Tibial artery (tissue), 4 donors: ENCODE data around the gene SULF2.

Source experiments
- DNase-seq, 2 donors: peaks; one replicate each; pipeline ENCODE4 v3.0.0-alpha.2; 2019
- H3K27ac ChIP-seq, 2 donors: fragments of 200-600 bp; sonication (generic) in 1 of 2; 1 replicate in 1 of 2; 2 replicates in 1 of 2; pipeline ENCODE4 v1.5.1; 2018 to 2019; ENCODE audit warnings: mild to moderate bottlenecking in 1 of 2
- H3K27me3 ChIP-seq, 2 donors: fragments of 200-600 bp; sonication (generic) in 1 of 2; one replicate each; pipeline versions ENCODE4 v1.5.1 to v1.6.0; 2016 to 2019
- H3K36me3 ChIP-seq, 3 donors: fragments of 200-600 bp; sonication (generic) in 2 of 3; one replicate each; pipeline ENCODE4 v1.5.1; 2016 to 2019; ENCODE audit warnings: mild to moderate bottlenecking in 2 of 3
- H3K4me1 ChIP-seq, 4 donors: fragments of 200-600 bp; sonication (generic) in 2 of 4; 1 replicate in 3 of 4; 2 replicates in 1 of 4; pipeline ENCODE4 v1.5.1; 2016 to 2019
- H3K4me3 ChIP-seq, 2 donors: fragments of 200-600 bp; sonication (generic) in 1 of 2; 1 replicate in 1 of 2; 2 replicates in 1 of 2; pipeline ENCODE4 v1.5.1; 2018 to 2019; ENCODE audit warnings: mild to moderate bottlenecking in 2 of 2
- H3K9me3 ChIP-seq, 3 donors: fragments of 200-600 bp; sonication (generic) in 1 of 3; one replicate each; pipeline ENCODE4 v1.5.1; 2016 to 2019
- intact Hi-C: fragments of 100-400 bp; cut with DNase I; formaldehyde crosslinking; loops from one replicate; pipeline ENCODE4 v1.15.0; 2023; ENCODE audit warnings: low total_unique reads
- TF ChIP-seq, protein P1 (sequence below), 2 experiments: fragments of 200-600 bp in 1 of 2; fragments of 450-650 bp in 1 of 2; IDR thresholded peaks; one replicate each; pipeline ENCODE4 v1.5.1; 2017 to 2019; ENCODE audit warnings: antibody characterized with exemption in 2 of 2, mild to moderate bottlenecking in 1 of 2, moderate library complexity in 1 of 2

Gene SULF2

GRCh38 chr20:47686545-47686944 lies 98.7 kb downstream of the SULF2 start:
- intact Hi-C loops, result no loop called here

GRCh38 chr20:47684306-47685080 lies 100.8 kb downstream of the SULF2 start:
- no peaks in the 10 kb centered on the region for H3K27me3 ChIP-seq
- DNase-seq, result no peak
- no peak overlapping the region for H3K4me3 ChIP-seq
- peaks cover 0 to 65% (median 28%) of the 10 kb centered on the region in 3 donors for H3K36me3 ChIP-seq
- no peaks in the 10 kb centered on the region for H3K9me3 ChIP-seq
- intact Hi-C loops, result no loop called here
- H3K4me1 ChIP-seq, result no peaks in the 10 kb centered on the region
- TF ChIP-seq, protein P1, sequence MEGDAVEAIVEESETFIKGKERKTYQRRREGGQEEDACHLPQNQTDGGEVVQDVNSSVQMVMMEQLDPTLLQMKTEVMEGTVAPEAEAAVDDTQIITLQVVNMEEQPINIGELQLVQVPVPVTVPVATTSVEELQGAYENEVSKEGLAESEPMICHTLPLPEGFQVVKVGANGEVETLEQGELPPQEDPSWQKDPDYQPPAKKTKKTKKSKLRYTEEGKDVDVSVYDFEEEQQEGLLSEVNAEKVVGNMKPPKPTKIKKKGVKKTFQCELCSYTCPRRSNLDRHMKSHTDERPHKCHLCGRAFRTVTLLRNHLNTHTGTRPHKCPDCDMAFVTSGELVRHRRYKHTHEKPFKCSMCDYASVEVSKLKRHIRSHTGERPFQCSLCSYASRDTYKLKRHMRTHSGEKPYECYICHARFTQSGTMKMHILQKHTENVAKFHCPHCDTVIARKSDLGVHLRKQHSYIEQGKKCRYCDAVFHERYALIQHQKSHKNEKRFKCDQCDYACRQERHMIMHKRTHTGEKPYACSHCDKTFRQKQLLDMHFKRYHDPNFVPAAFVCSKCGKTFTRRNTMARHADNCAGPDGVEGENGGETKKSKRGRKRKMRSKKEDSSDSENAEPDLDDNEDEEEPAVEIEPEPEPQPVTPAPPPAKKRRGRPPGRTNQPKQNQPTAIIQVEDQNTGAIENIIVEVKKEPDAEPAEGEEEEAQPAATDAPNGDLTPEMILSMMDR (IDR thresholded peaks at IDR 0.05), result no peak
- H3K27ac ChIP-seq, result no peak overlapping the region

More at GRCh38 chr20:47686545-47686944, 98.7 kb downstream of the SULF2 start:
- no peak overlapping the region for H3K27ac ChIP-seq
- DNase-seq, result no peak
- TF ChIP-seq, protein P1 (IDR thresholded peaks at IDR 0.05), result no peak
- H3K4me1 ChIP-seq, result no peaks in the 10 kb centered on the region
- H3K9me3 ChIP-seq, result peaks cover 5 to 10% (median 9%) of the 10 kb centered on the region in 3 donors
- H3K27me3 ChIP-seq, result no peaks in the 10 kb centered on the region
- H3K36me3 ChIP-seq, result peaks cover 0 to 67% (median 41%) of the 10 kb centered on the region in 3 donors
- H3K4me3 ChIP-seq, result no peak overlapping the region

DNA sequence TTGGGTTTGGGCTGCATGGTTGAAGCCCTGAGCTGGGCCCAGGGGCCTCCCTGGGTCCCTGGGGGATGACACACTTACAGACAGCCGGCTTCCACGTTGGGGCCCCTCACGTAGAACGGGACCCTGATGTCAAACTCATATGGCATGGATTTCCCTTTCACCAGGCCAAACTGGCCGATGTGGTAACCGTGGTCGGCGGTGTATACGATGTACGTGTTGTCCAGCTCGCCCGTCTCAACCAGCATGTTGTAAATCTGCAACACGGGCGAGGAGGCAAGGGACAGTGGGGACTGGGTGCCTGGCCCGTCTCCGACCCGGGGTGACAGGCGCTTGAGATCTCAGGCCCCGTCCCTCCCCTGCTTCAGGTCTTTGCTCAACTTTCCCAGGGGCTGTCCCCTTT lies 102.4 kb downstream of the SULF2 start:
- TF ChIP-seq, protein P1 (IDR thresholded peaks at IDR 0.05), result no peak
- Histone ChIP-seq H3K4me3 (no peak overlapping the region), H3K27ac (no peak overlapping the region), H3K4me1 (no peaks in the 10 kb centered on the region), H3K9me3 (no peaks in the 10 kb centered on the region), H3K36me3 (peaks cover 0 to 50% (median 19%) of the 10 kb centered on the region in 3 donors), H3K27me3 (no peaks in the 10 kb centered on the region)
- intact Hi-C loops, result no loop called here
- no peak for DNase-seq

DNA sequence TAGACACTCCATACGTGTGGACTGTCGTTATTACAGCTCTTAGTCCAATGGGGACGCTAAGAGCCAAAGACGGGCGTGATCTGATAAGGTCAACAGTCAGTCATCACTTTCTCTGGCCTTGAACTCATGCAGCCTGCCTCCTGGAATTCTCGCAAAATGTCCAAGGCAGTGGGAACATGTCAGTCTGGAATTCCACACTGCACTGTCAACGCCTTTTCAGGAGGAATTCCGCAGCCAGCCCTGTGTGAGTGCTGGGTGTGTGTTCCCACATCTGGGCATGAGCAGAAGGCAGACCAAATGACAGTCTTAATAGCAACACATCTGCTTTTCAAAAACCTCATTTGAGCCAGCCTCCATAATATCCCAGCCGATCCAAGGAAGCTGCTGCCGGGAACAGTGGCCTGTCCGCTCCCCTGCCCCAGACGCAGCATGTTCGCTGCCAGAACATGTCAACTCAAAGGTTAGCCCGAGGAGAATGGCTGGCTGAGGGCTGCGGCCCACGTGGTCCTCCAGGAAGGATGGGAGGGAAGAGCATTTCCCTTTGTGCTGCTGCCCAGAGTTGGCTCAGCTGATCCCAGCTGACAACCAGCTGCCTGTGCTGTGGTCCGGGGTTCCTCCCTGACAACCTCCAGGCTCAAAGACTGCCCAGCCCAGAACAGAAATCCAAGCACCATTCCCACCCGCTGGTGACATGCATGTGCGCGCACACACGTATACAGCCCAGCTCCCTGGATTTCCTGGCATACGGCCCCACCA lies 103.1 kb downstream of the SULF2 start:
- TF ChIP-seq, protein P1 (IDR thresholded peaks at IDR 0.05), result no peak
- Histone ChIP-seq H3K27me3 (no peaks in the 10 kb centered on the region), H3K27ac (no peak overlapping the region), H3K9me3 (no peaks in the 10 kb centered on the region), H3K4me3 (no peak overlapping the region), H3K36me3 (peaks cover 0 to 48% (median 19%) of the 10 kb centered on the region in 3 donors), H3K4me1 (no peaks in the 10 kb centered on the region)
- no peak for DNase-seq
- intact Hi-C loops, result no loop called here

GRCh38 chr20:47680804-47681529 lies 104.3 kb downstream of the SULF2 start:
- no peak for DNase-seq
- H3K4me1 ChIP-seq, result no peaks in the 10 kb centered on the region
- no peak overlapping the region for H3K27ac ChIP-seq
- intact Hi-C loops, result no loop called here
- H3K9me3 ChIP-seq, result no peaks in the 10 kb centered on the region
- H3K4me3 ChIP-seq, result no peak overlapping the region
- TF ChIP-seq, protein P1 (IDR thresholded peaks at IDR 0.05), result no peak
- H3K27me3 ChIP-seq, result no peaks in the 10 kb centered on the region
- peaks cover 0 to 48% (median 24%) of the 10 kb centered on the region in 3 donors for H3K36me3 ChIP-seq
